Testis (tissue), 3 donors: ENCODE measurements around the gene PPM1H. TPM values are rescaled to one million over a fixed set of nuclear protein-coding genes. Genes with fewer than 3 reads are reported as not detected.
"Not testable (repeated sequence)": the region's sequence is repeated elsewhere in the genome, so short reads cannot be mapped to it uniquely, and the experiment has no call there.

Experiments
- DNase-seq: peaks from one replicate; pipeline ENCODE4 v3.0.0-alpha.2; 2019
- H3K27ac ChIP-seq, 2 donors: fragments of 200-600 bp; sonication (generic); one replicate each; pipeline ENCODE4 v1.5.1; 2019
- H3K27me3 ChIP-seq: fragments of 200-600 bp; sonication (generic); one replicate; pipeline ENCODE4 v1.5.1; 2019
- H3K36me3 ChIP-seq: fragments of 200-600 bp; sonication (generic); one replicate; pipeline ENCODE4 v1.5.1; 2017; ENCODE audit warnings: low read depth; ENCODE audit errors: missing control alignments
- H3K4me1 ChIP-seq: fragments of 200-600 bp; sonication (generic); one replicate; pipeline ENCODE4 v1.5.1; 2019
- H3K4me3 ChIP-seq, 2 donors: fragments of 200-600 bp; sonication (generic); one replicate each; pipeline ENCODE4 v1.5.1; 2017 to 2019
- H3K9me3 ChIP-seq: fragments of 200-600 bp; sonication (generic); one replicate; pipeline ENCODE4 v1.5.1; 2017
- CTCF ChIP-seq, 3 experiments: fragments of 450-650 bp in 2 of 3; fragments of 200-600 bp in 1 of 3; sonication (generic) in 1 of 3; IDR thresholded peaks; one replicate each; pipeline ENCODE4 v1.5.1; 2016 to 2019; ENCODE audit warnings: antibody characterized with exemption in 3 of 3, mild to moderate bottlenecking in 2 of 3, moderate library complexity in 1 of 3
- POLR2A ChIP-seq: fragments of 450-650 bp; IDR thresholded peaks from one replicate; pipeline ENCODE4 v1.6.1; 2017; ENCODE audit warnings: antibody characterized with exemption, mild to moderate bottlenecking, moderate library complexity
- WGBS, 2 donors: methylation state at CpG; one replicate each; pipeline ENCODE4 v1.1.5; 2018; 5-methylcytosine and 5-hydroxymethylcytosine counted together
- intact Hi-C: fragments of 100-400 bp; cut with DNase I; formaldehyde crosslinking; loops from one replicate; pipeline ENCODE4 v1.15.1; 2023; ENCODE audit warnings: low total_unique reads
- polyA plus RNA-seq: library from polyadenylated mRNA; stranded (reverse); fragments of 350-450 nt; fragmentation: Illumina TruSeq; extraction: RNeasy Lipid Tissue Mini Kit (QIAGEN cat#74804); gene quantifications from one replicate; pipeline ENCODE4 v1.2.3, GENCODE V29; 2014; ENCODE audit warnings: low read depth, low replicate concordance; ENCODE audit not compliant: insufficient read depth
- total RNA-seq, 2 donors: library from RNA; depleted of rRNA; stranded (reverse); fragments of >200 nt; gene quantifications; one replicate each; pipeline ENCODE4 v1.2.3, GENCODE V29; 2016

Gene PPM1H
- total and polyA plus RNA-seq, 3 donors from 2014 or later = 2.5 to 9.1 (median 2.7) TPM

- no peaks in the 10 kb centered on the region for H3K9me3 ChIP-seq
- intact Hi-C loops = no loop called here
- 80 to 92% methylated on average over 10 of the region's 10 CpGs for WGBS, 2 donors
- TF ChIP-seq POLR2A = no peak
- no peak for TF ChIP-seq CTCF (IDR thresholded peaks at IDR 0.05)
- no peak overlapping the region for H3K27ac ChIP-seq
- no peaks in the 10 kb centered on the region for H3K27me3 ChIP-seq
- no peak overlapping the region for H3K4me3 ChIP-seq
- no peaks in the 10 kb centered on the region for H3K36me3 ChIP-seq
- no peak for DNase-seq
- no peaks in the 10 kb centered on the region for H3K4me1 ChIP-seq
These were observed 263.8 kb downstream of the PPM1H start for GRCh38 chr12:62670986-62671720.

- H3K36me3 ChIP-seq = no peaks in the 10 kb centered on the region
- H3K27me3 ChIP-seq = no peaks in the 10 kb centered on the region
- intact Hi-C loops = no loop called here
- no peak for DNase-seq
- TF ChIP-seq CTCF (IDR thresholded peaks at IDR 0.05) = no peak
- TF ChIP-seq POLR2A = no peak
- no peak overlapping the region for H3K27ac ChIP-seq
- 90 to 96% methylated on average over 3 of the region's 3 CpGs for WGBS, 2 donors
- no peaks in the 10 kb centered on the region for H3K4me1 ChIP-seq
- no peak overlapping the region for H3K4me3 ChIP-seq
- no peaks in the 10 kb centered on the region for H3K9me3 ChIP-seq
These were observed 266.2 kb downstream of the PPM1H start for GRCh38 chr12:62668782-62669181.

- intact Hi-C loops, H3K9me3 ChIP-seq, H3K4me1 ChIP-seq, H3K4me3 ChIP-seq, H3K36me3 ChIP-seq, DNase-seq, H3K27ac ChIP-seq, H3K27me3 ChIP-seq: not testable (repeated sequence)
- WGBS, 2 donors = 96% methylated on average over 5 of the region's 5 CpGs
These were observed 270.0 kb downstream of the PPM1H start for GRCh38 chr12:62664951-62665350.

GRCh38 chr12:62660756-62661155, 274.2 kb downstream of the PPM1H start:
- TF ChIP-seq POLR2A (no peak), CTCF (IDR thresholded peaks at IDR 0.05) (no peak)
- no peaks in the 10 kb centered on the region for H3K36me3 ChIP-seq
- no peak overlapping the region for H3K4me3 ChIP-seq
- H3K27ac ChIP-seq = no peak overlapping the region
- WGBS, 2 donors = 72 to 84% methylated on average over 2 of the region's 2 CpGs
- intact Hi-C loops = no loop called here
- no peaks in the 10 kb centered on the region for H3K9me3 ChIP-seq
- DNase-seq = no peak
- H3K27me3 ChIP-seq = no peaks in the 10 kb centered on the region
- no peaks in the 10 kb centered on the region for H3K4me1 ChIP-seq

DNA sequence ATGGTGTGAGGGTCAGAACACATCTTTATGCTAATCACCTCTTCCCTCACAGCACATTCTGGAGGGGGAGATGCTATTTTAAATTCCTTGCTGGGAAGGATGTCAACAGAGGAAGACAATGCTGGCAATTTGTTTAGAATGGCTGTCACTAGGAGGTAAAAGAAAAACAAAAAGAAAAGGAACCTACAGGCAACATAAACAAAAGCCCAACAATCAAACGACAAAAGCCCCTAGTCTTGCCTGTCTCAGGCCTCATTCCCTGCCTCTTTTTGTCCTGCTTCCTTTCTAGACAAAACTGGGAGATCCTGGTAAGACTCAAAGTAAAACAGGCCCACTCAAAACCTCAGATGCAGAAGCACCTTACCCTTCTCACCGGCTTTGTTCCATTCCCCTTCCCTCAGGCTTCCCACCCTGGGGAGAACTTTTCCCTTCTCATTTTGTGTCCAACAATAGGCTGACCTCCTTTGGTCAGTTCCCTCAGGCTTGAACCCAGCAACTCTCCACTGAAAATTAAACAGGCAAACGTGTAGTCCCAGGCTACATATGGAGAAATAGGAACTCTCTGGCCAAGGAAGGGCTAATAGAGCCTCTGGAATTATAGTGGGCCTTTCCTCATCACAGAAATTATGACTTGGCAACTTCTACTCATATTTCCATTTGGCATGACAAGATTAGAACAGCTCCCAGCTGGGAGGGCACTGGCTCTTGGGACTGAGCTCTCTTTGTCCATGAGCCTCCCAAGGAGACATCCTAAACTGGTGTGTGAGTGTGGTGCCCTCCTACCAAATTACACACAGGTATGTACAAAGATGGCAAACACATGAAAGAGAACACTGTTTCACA, 275.3 kb downstream of the PPM1H start:
- DNase-seq = no peak
- Histone ChIP-seq H3K36me3 (no peaks in the 10 kb centered on the region), H3K4me1 (no peaks in the 10 kb centered on the region), H3K27me3 (no peaks in the 10 kb centered on the region), H3K27ac (no peak overlapping the region), H3K9me3 (no peaks in the 10 kb centered on the region), H3K4me3 (no peak overlapping the region)
- no peak for TF ChIP-seq CTCF (IDR thresholded peaks at IDR 0.05)
- no peak for TF ChIP-seq POLR2A
- intact Hi-C loops = no loop called here
- WGBS, 2 donors = 60 to 63% methylated on average over 3 of the region's 3 CpGs
